Activated naive CD4-positive, alpha-beta T cell treated with anti-CD3 and anti-CD28 coated beads, Interleukin-2, amount 50 U/mL, for 16 hours (primary cell): ENCODE data around the gene ING1.
A peak's percentile ranks its signal among the peaks of the same experiment; 100 is the strongest.
"Not testable (repeated sequence)": the region's sequence is repeated elsewhere in the genome, so short reads cannot be mapped to it uniquely, and the experiment has no call there.

Source experiments
- DNase-seq: peaks from one replicate; pipeline ENCODE4 v3.0.0-alpha.2; 2020

The ING1 gene

DNA sequence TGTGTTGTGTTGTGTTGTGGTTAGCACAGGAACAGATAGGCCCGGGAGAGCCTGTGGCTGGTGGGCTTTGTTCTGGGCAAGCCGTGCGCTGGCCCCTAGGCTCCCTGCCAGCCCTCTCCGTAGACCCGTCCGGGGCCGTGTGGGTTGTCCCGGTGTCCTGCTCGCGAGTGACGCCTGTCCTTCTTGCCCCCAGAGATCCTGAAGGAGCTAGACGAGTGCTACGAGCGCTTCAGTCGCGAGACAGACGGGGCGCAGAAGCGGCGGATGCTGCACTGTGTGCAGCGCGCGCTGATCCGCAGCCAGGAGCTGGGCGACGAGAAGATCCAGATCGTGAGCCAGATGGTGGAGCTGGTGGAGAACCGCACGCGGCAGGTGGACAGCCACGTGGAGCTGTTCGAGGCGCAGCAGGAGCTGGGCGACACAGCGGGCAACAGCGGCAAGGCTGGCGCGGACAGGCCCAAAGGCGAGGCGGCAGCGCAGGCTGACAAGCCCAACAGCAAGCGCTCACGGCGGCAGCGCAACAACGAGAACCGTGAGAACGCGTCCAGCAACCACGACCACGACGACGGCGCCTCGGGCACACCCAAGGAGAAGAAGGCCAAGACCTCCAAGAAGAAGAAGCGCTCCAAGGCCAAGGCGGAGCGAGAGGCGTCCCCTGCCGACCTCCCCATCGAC lies 5.7 kb downstream of the ING1 start:
- DNase-seq: no peak

GRCh38 chr13:110722971-110723370 lies 9.5 kb downstream of the ING1 start:
- no peak for DNase-seq

- DNase-seq: no peak
Observed at GRCh38 chr13:110723598-110723997, 10.1 kb downstream of the ING1 start.

GRCh38 chr13:110726153-110726552 lies 12.7 kb downstream of the ING1 start:
- not testable (repeated sequence) for DNase-seq

- DNase-seq: peak; percentile 52
Observed at GRCh38 chr13:110726726-110727125, 13.2 kb downstream of the ING1 start.

- no peak for DNase-seq
Observed at GRCh38 chr13:110731072-110731471, 17.6 kb downstream of the ING1 start.

GRCh38 chr13:110734561-110734960 lies 21.1 kb downstream of the ING1 start:
- no peak for DNase-seq

DNA sequence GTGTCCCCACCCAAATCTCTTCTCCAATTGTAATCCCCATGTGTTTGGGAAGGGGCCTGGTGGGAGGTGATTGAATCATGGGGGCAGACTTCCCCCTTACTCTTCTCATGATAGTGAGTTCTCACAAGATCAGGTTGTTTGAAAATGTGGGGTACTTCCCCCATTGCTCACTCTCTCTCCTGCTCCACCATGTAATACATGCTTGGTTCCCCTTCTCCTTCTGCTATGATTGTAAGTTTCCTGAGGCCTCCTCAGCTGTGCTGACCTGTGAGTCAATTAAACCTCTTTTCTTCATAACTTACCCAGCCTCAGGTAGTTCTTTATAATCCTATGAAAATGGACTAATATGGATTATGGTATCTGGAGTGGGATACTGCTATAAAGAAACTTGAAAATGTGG lies 24.1 kb downstream of the ING1 start:
- no peak for DNase-seq

DNA sequence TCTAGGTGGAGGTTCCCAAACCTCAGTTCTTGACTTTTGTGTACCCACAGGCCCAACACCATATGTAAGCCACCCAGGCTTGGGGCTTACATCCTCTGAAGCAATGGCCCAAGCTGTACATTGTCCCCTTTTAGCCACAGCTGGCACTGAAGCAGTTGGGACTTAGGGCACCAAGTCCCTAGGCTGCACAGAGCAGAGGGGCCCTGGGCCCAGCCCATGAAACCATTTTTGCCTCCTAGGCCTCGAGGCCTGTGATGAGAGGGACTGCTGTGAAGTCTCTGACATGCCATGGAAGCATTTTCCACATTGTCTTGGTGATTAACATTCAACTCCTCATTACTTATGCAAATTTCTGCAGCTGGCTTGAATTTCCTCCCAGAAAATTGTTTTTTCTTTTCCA lies 30.2 kb downstream of the ING1 start:
- no peak for DNase-seq

DNA sequence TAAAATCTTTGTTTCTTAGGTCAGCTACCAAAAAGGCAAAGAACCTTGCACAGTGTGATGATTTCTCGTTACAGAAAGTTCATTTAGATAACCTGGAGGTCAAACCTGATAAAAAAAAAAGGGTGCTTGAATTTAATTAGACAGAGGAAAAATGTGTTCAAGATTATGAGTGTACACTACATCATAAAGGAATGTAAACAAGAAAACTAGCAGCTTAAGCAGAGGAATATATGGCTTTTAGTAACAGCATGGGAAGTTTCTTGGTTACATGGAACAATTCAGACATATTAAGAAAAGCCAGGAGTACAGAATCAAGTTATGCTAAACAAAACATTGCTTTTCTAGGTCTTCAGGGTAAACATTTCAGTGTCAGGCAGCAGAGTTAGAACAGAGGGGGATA lies 32.9 kb downstream of the ING1 start:
- DNase-seq: no peak

- no peak for DNase-seq
Observed at GRCh38 chr13:110748271-110748670, 34.8 kb downstream of the ING1 start.

DNA sequence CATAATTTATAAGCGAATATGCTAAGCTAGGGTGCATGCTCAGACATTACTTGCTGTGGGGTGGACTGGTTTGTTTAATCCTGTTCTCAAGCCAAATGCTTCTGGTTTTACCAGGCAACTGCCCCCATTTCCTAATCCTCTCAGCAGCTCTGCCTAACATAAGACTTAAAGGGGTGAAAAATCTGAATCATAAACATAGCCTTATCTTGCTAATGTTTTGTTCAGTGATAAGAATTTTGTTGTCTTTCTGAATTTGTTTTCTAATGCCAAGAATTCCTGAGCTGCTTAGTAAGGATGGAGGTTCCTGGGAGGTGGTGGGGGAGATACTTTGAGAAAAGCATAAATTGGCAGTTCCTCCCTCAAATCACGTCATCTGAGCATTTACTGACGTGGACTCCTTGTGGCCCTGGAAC lies 42.7 kb downstream of the ING1 start:
- no peak for DNase-seq

- no peak for DNase-seq
Observed at GRCh38 chr13:110757296-110757695, 43.8 kb downstream of the ING1 start.

DNA sequence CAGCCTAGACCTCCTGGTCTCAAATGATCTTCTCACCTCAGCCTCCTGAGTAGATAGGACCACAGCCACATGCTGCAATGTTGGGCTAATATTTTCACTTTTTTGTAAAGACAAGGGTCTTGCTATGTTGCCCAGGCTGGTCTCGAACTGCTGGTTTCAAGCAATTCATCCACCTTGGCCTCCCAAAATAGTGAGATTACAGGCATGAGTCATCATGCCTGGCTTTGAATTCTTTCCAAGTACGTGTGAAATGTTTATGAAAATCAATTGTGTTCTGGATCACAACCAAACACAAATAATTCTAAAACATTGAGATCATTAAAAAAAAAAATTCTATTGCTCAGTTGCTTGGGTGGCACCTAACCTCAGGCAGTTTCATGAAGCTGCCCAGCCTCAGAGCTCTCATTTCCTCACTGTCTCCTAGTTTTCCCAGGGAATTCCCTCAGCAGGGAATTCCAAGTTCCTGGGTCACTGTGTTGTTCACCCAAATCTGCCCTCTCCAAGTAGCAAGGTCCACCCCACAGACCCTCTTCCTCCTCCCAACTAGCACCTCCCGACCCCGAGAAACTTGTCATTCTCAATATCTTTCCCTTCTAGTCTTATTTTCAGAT lies 44.8 kb downstream of the ING1 start:
- no peak for DNase-seq

DNA sequence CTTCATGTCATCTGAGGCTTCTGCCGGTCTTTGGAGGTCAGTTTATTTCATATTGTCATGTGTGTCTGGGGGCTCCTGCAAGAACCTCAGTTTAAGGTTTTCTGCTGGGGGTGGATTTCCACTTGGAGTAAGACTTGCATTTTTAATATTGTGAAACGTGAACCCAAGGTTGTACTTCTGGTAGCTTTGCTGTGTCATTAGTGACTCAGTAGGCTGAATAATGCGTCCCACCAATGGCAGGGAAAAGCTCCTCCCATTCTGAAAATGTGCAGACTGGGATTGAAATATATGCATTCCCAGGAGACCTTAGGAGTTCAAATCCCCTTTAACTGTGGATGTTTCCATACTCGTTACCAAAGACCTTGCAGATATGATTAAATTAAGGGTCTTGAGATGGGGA lies 46.2 kb downstream of the ING1 start:
- DNase-seq: no peak

- no peak for DNase-seq
Observed at GRCh38 chr13:110760611-110761010, 47.1 kb downstream of the ING1 start.

DNA sequence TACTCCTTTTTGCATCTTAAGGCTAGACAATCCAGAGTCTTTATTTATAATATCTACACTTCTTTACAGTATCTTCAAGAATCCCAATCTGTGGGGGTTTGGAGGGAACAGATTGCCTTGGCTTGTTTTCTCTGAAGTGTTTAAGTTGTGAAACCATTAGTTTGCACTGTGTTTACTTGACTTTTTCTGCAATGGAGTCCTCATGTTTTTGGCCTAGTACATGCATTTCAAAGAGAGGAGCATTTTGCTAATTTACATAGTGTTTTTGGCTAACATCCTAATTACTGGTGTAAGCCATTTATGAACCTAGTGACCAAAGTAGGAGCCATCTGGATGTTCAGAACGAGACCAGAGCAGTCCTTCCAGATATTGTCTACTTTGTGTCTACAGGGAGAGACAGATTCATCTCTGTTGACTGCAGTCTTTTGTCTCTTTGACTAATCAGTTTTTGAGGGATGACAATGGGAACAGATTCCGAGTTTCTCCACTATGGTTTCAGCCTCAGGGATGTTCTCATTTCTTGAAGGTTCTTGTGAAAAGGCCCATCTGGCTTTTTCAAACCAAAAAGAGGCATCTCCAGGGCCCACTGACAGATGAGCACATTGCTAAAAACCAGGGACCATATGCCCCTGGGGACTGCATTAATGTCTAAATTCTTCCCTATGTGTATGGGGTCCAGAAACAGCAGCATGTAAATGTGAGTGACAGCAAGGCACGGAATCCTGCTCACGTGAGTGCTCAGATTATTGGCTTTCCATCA lies 53.4 kb downstream of the ING1 start:
- DNase-seq: no peak

GRCh38 chr13:110767476-110767875 lies 54.0 kb downstream of the ING1 start:
- no peak for DNase-seq

DNA sequence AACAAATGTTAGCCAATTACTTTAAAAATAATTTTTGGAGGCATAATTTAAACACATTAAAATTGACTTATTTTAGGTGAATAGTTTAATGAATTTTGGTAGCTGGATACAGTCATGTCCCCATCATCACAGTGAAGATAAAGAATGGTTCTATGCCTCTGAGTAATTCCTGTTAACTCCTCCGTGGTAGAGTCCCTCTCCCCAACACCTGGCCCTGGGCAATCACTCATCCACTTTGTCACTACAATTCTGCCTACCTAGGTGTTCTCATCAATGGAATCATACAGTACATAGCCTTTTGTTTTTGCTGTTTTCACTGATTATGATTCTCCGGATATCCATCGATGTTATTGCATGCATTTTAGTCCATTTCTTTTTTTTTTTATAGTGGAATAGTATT lies 55.6 kb downstream of the ING1 start:
- no peak for DNase-seq

DNA sequence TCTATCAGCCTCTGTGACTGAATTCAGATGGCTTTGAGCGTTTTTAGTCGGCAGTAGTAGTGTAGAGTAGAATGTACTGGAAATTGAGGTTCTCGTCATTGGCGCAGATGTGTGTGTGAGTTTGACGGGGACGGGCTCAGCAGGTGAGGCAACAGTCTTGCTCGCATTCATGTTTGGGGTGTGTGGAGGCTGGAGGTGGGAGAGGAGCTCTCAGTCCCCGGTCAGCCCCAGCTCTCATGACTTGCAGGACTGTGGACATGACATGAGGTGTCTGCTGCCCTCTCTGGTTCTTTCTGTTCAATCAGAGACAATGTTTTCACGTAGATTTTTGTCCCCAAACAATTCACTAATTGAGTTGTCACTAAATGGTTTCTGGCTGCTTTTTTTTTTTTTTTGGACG lies 57.2 kb downstream of the ING1 start:
- no peak for DNase-seq

- no peak for DNase-seq
Observed at GRCh38 chr13:110771194-110771593, 57.7 kb downstream of the ING1 start.

- DNase-seq: no peak
Observed at GRCh38 chr13:110772091-110772984, 58.8 kb downstream of the ING1 start.
